Transverse colon (tissue), 4 donors: ENCODE measurements around the gene INPP4B.

Experiments
- CTCF ChIP-seq, 5 experiments: fragments of 200-600 bp in 3 of 5; fragments of 450-650 bp in 2 of 5; sonication (generic) in 3 of 5; IDR thresholded peaks; 1 replicate in 2 of 5; 2 replicates in 3 of 5; pipeline ENCODE4 v1.5.1; 2016 to 2017; ENCODE audit warnings: antibody characterized with exemption in 5 of 5, inconsistent platforms in 3 of 5, mild to moderate bottlenecking in 2 of 5, moderate library complexity in 1 of 5
- POLR2AphosphoS5 ChIP-seq, 3 donors: sonication (generic); formaldehyde crosslinking; IDR thresholded peaks; one replicate each; pipeline ENCODE4 v1.6.1; 2016; ENCODE audit warnings: antibody characterized with exemption in 3 of 3

- TF ChIP-seq POLR2AphosphoS5 (IDR thresholded peaks at IDR 0.05) (no peak), CTCF (IDR thresholded peaks at IDR 0.05) (no peak)
These were observed 430.0 kb downstream of the INPP4B start for GRCh38 chr4:142416121-142416520.
